GM13977 (cell line): ENCODE results near the gene FOXA3.

Source experiments
- DNase-seq: peaks from one replicate; pipeline ENCODE4 v3.0.0; 2012; ENCODE audit warnings: low spot score
- CTCF ChIP-seq: IDR thresholded peaks from 2 replicates; pipeline ENCODE4 v1.5.1; 2012; ENCODE audit warnings: mild to moderate bottlenecking, control low read depth; ENCODE audit not compliant: insufficient read depth; ENCODE audit errors: extremely low read depth, missing control alignments
- in situ Hi-C: fragments of 300-500 bp; cut with MboI; formaldehyde crosslinking; loops from one replicate; pipeline ENCODE4 v1.12.0; 2022; ENCODE audit warnings: low sequenced_read_pairs, low pct_unique_long_range_greater_than_20kb, mixed read lengths, inconsistent platforms; ENCODE audit not compliant: unreplicated experiment

FOXA3 gene

GRCh38 chr19:45827459-45828093, 36.5 kb upstream of the FOXA3 start:
- in situ Hi-C loops: no loop called here
- no peak for DNase-seq
- TF ChIP-seq CTCF: no peak

DNA sequence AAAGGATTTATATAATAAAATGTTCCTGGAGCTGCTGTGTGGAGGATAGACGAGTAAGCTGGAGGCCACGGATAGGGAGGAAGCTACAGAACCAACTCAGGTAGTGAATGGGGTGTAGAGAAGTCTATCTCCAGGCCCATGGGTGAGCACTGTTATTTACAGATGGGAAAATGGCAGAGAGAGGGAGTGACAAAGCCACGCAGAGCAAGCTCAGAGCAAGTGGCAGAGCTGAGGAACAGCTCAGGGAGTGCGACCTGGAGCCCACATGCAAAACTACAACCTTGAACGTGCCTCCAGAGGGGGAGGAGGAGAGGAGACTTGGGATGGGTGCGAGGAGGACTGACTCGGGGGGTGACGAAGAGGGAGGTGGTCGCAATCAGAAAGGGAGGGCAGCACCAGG, 35.6 kb upstream of the FOXA3 start:
- no peak for TF ChIP-seq CTCF
- in situ Hi-C loops: no loop called here
- DNase-seq: no peak

- DNase-seq: no peak
- TF ChIP-seq CTCF: no peak
- in situ Hi-C loops: no loop called here
Measured at GRCh38 chr19:45828945-45829344, 35.2 kb upstream of the FOXA3 start.

- in situ Hi-C loops: no loop called here
- no peak for TF ChIP-seq CTCF
Measured at GRCh38 chr19:45834970-45835369, 29.2 kb upstream of the FOXA3 start.

GRCh38 chr19:45842198-45842597, 21.9 kb upstream of the FOXA3 start:
- in situ Hi-C loops: no loop called here
- DNase-seq: no peak
- TF ChIP-seq CTCF: no peak

More at GRCh38 chr19:45834970-45835369, 29.2 kb upstream of the FOXA3 start:
- DNase-seq: no peak

- no peak for TF ChIP-seq CTCF
- in situ Hi-C loops: no loop called here
- DNase-seq: no peak
Measured at GRCh38 chr19:45847663-45848062, 16.5 kb upstream of the FOXA3 start.
